ENCODE data around the gene LSM8. TPM values are rescaled to one million over a fixed set of nuclear protein-coding genes. Genes with fewer than 3 reads are reported as not detected.

LSM8 gene
- total and polyA plus RNA-seq, 10 of the 15 experiments (the other 5 are each of a cell fraction or from before 2014, with no cell fraction given): 46.9 to 173 (median 111) TPM

DNA sequence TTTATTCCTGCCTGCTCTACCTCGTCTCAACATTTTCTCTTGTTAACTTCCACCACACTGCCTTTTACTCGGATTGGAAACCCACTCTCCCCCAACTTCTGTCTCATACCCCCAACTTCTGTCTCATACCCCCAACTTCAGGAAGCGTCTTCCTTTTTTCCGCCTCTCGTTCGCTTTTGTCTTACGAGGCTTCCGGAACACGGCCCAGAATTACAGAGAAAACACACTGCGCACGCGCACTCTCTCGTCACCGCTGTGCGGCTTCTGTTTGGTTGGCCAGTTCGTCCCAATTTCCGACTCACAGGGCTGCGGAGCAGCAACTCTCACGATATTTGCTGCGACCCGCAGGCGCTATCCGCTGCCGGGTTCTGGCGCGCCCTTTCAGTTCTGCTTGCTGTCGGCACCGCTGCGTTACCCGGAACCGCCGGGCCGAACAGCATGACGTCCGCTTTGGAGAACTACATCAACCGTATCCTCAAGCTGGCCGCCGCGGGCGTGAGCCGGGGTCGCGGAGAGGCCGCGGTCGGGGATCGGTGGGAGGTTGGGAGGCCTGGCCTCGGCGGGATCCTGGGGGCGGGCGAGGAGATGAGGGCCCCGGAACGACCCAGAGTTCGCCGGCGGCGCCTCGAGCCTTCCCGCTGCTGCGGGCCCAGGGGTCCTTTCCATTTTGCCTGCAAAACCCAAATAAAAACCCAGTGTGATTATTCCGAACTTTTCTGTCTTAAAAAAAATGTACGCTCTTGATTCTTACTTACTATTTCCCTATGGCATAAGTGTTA is at the start of gene LSM8 (continued):
- TF ChIP-seq ESRRA (IDR thresholded peaks at IDR 0.05; ENCODE audit: low read length) (peak; percentile 77; the same call in 1 of the 2 replicates), SIN3A (IDR thresholded peaks at IDR 0.05; ENCODE audit: low read depth, low read length) (peak; percentile 76), NFYA (IDR thresholded peaks at IDR 0.05; ENCODE audit: borderline replicate concordance, low read depth, low read length) (no peak), MXI1 (IDR thresholded peaks at IDR 0.05; ENCODE audit: low read depth, low read length) (peak; percentile 87), POLR2AphosphoS5 (IDR thresholded peaks at IDR 0.05; ENCODE audit: low read length) (peak; percentile 96), ZSCAN29 (IDR thresholded peaks at IDR 0.05) (no peak), SRF (IDR thresholded peaks at IDR 0.05; ENCODE audit: low read depth in 2 of 2, low read length in 2 of 2) (0 out of 4 replicates have a peak, but pooled peaks of 1 of the 2 experiments have one; percentile 36), SUZ12 (IDR thresholded peaks at IDR 0.05; ENCODE audit: unreplicated experiment) (no peak), NFIC (IDR thresholded peaks at IDR 0.05; ENCODE audit: low read depth, low read length) (0 out of 2 replicates have a peak, but pooled peaks have one; percentile 15), NR2F1 (conservative IDR thresholded peaks at IDR 0.05) (peak; percentile 56; the same call in 1 of the 2 replicates), MEF2A (IDR thresholded peaks at IDR 0.05; ENCODE audit: insufficient read depth, low read depth, low read length) (no peak), SP1 (IDR thresholded peaks at IDR 0.05; ENCODE audit: low read depth, low read length) (no peak), TAF1 (IDR thresholded peaks at IDR 0.05; ENCODE audit: borderline replicate concordance, low read depth, low read length) (peak; percentile 74; the same call in 1 of the 2 replicates)
- TF ChIP-seq, protein P1, sequence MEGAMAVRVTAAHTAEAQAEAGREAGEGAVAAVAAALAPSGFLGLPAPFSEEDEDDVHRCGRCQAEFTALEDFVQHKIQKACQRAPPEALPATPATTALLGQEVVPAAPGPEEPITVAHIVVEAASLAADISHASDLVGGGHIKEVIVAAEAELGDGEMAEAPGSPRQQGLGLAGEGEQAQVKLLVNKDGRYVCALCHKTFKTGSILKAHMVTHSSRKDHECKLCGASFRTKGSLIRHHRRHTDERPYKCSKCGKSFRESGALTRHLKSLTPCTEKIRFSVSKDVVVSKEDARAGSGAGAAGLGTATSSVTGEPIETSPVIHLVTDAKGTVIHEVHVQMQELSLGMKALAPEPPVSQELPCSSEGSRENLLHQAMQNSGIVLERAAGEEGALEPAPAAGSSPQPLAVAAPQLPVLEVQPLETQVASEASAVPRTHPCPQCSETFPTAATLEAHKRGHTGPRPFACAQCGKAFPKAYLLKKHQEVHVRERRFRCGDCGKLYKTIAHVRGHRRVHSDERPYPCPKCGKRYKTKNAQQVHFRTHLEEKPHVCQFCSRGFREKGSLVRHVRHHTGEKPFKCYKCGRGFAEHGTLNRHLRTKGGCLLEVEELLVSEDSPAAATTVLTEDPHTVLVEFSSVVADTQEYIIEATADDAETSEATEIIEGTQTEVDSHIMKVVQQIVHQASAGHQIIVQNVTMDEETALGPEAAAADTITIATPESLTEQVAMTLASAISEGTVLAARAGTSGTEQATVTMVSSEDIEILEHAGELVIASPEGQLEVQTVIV (IDR thresholded peaks at IDR 0.05; ENCODE audit: borderline replicate concordance, partially characterized antibody): peak; percentile 73
- TF ChIP-seq, protein P2, sequence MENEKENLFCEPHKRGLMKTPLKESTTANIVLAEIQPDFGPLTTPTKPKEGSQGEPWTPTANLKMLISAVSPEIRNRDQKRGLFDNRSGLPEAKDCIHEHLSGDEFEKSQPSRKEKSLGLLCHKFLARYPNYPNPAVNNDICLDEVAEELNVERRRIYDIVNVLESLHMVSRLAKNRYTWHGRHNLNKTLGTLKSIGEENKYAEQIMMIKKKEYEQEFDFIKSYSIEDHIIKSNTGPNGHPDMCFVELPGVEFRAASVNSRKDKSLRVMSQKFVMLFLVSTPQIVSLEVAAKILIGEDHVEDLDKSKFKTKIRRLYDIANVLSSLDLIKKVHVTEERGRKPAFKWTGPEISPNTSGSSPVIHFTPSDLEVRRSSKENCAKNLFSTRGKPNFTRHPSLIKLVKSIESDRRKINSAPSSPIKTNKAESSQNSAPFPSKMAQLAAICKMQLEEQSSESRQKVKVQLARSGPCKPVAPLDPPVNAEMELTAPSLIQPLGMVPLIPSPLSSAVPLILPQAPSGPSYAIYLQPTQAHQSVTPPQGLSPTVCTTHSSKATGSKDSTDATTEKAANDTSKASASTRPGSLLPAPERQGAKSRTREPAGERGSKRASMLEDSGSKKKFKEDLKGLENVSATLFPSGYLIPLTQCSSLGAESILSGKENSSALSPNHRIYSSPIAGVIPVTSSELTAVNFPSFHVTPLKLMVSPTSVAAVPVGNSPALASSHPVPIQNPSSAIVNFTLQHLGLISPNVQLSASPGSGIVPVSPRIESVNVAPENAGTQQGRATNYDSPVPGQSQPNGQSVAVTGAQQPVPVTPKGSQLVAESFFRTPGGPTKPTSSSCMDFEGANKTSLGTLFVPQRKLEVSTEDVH (IDR thresholded peaks at IDR 0.05; ENCODE audit: low read depth, partially characterized antibody): peak; percentile 47
- TF ChIP-seq, protein P3, sequence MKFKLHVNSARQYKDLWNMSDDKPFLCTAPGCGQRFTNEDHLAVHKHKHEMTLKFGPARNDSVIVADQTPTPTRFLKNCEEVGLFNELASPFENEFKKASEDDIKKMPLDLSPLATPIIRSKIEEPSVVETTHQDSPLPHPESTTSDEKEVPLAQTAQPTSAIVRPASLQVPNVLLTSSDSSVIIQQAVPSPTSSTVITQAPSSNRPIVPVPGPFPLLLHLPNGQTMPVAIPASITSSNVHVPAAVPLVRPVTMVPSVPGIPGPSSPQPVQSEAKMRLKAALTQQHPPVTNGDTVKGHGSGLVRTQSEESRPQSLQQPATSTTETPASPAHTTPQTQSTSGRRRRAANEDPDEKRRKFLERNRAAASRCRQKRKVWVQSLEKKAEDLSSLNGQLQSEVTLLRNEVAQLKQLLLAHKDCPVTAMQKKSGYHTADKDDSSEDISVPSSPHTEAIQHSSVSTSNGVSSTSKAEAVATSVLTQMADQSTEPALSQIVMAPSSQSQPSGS (IDR thresholded peaks at IDR 0.05; ENCODE audit: low read length): peak; percentile 49; the same call in 1 of the 2 replicates
- TF ChIP-seq, protein P4, sequence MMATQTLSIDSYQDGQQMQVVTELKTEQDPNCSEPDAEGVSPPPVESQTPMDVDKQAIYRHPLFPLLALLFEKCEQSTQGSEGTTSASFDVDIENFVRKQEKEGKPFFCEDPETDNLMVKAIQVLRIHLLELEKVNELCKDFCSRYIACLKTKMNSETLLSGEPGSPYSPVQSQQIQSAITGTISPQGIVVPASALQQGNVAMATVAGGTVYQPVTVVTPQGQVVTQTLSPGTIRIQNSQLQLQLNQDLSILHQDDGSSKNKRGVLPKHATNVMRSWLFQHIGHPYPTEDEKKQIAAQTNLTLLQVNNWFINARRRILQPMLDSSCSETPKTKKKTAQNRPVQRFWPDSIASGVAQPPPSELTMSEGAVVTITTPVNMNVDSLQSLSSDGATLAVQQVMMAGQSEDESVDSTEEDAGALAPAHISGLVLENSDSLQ (IDR thresholded peaks at IDR 0.05): no peak
- TF ChIP-seq, protein P5, sequence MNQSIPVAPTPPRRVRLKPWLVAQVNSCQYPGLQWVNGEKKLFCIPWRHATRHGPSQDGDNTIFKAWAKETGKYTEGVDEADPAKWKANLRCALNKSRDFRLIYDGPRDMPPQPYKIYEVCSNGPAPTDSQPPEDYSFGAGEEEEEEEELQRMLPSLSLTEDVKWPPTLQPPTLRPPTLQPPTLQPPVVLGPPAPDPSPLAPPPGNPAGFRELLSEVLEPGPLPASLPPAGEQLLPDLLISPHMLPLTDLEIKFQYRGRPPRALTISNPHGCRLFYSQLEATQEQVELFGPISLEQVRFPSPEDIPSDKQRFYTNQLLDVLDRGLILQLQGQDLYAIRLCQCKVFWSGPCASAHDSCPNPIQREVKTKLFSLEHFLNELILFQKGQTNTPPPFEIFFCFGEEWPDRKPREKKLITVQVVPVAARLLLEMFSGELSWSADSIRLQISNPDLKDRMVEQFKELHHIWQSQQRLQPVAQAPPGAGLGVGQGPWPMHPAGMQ (IDR thresholded peaks at IDR 0.05; ENCODE audit: borderline replicate concordance): peak; percentile 65
